ENCODE results near the gene NOL6. TPM values are rescaled to one million over a fixed set of nuclear protein-coding genes. Genes with fewer than 3 reads are reported as not detected.

The NOL6 gene
- total and polyA plus RNA-seq, 8 donors, result 23.3 to 48.3 (median 27.8) TPM

DNA sequence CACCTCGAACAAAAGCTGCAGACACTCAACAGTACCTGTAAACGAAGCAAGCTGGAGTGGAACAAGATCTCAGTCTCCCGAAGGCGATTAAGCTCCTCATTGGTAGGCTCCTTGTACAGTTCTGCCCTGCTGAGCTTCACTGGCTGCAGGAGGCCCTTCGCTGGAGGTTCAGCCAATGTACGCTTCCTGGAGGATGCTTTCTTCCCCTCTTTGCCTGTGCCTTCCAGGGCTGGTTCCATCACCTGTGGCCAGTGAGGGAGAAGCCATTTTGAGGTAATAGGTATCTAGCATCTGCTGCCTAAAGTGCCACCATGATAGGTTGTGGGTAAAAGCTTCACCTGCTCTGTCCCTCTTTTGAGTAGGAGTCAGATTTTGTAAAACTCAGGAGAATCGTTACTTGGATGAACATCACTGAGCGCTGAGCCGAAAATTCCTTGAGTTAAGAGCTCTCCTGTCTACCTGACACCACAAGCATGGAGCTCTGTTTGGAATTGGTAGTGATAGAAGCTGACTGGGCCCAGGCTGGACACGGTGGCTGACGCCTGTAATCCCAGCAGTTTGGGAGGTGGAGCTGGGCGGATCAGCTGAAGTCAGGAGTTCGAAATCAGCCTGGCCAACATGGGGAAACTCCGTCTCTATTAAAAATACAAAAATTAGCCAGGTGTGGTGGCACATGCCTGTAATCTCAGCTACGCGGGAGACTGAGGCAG, 1.4 kb downstream of the NOL6 start:
- H3K4me3 ChIP-seq, result peak overlapping the region; percentile 91 to 97
- intact Hi-C loops (cut with DNase I), result no loop called here
- H3K9me3 ChIP-seq, result no peaks in the 10 kb centered on the region
- H3K4me1 ChIP-seq, result peaks cover 11 to 23% of the 10 kb centered on the region in 2 donors
- ATAC-seq, result no peak
- H3K27me3 ChIP-seq, result no peaks in the 10 kb centered on the region
- peaks cover 0 to 47% of the 10 kb centered on the region in 2 donors for H3K36me3 ChIP-seq
- peak in 1 of 4 donors; percentile 27 for DNase-seq
- H3K27ac ChIP-seq, result no peak overlapping the region
- TF ChIP-seq, protein P1, sequence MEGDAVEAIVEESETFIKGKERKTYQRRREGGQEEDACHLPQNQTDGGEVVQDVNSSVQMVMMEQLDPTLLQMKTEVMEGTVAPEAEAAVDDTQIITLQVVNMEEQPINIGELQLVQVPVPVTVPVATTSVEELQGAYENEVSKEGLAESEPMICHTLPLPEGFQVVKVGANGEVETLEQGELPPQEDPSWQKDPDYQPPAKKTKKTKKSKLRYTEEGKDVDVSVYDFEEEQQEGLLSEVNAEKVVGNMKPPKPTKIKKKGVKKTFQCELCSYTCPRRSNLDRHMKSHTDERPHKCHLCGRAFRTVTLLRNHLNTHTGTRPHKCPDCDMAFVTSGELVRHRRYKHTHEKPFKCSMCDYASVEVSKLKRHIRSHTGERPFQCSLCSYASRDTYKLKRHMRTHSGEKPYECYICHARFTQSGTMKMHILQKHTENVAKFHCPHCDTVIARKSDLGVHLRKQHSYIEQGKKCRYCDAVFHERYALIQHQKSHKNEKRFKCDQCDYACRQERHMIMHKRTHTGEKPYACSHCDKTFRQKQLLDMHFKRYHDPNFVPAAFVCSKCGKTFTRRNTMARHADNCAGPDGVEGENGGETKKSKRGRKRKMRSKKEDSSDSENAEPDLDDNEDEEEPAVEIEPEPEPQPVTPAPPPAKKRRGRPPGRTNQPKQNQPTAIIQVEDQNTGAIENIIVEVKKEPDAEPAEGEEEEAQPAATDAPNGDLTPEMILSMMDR (IDR thresholded peaks at IDR 0.05), result no peak

DNA sequence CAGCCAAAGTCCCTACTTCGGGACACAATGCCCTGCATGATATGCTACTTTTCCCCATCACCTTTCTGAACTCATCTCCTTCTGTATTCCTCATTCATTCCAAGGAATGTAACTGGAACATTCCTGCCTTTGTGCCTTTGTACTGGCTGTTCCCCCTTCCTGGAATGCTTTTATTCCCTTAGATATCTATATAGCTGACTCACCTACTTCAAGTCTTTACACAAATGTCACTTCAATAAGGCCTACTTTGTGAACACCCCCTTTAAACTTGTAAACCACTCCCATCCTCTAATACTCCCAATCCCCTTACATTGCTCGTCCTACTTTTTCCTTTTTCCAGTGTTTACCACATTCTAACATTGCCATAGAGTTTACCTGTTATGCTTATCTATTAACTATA, 2.4 kb downstream of the NOL6 start:
- Histone ChIP-seq H3K4me3 (no peak overlapping the region), H3K27me3 (no peaks in the 10 kb centered on the region), H3K27ac (no peak overlapping the region), H3K9me3 (no peaks in the 10 kb centered on the region), H3K36me3 (peaks cover 0 to 57% of the 10 kb centered on the region in 2 donors), H3K4me1 (peaks cover 11 to 23% of the 10 kb centered on the region in 2 donors)
- no peak for DNase-seq
- TF ChIP-seq, protein P1 (IDR thresholded peaks at IDR 0.05), result no peak
- ATAC-seq, result no peak
- intact Hi-C loops (cut with DNase I), result no loop called here

DNA sequence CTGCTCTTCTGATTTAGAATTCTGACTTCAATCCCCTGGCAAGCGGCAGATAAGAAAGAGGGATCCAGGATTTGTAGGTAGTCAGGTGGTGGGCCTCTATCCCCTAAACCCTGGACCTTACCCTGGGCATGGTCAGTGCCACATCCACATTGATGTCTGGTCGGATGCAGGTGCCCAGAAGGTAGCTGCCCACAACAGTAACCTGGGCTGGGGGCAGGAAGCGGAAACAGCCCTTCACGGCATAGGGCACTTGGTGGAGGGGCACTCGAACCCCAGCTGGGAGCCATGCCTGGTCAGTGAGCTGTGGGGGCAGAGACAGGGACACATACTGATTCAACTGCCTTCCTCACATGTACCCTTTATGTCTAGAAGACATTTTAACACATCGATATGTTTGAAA, 3.8 kb downstream of the NOL6 start:
- Histone ChIP-seq H3K4me3 (no peak overlapping the region), H3K27ac (no peak overlapping the region), H3K4me1 (peaks cover 11 to 23% of the 10 kb centered on the region in 2 donors), H3K9me3 (no peaks in the 10 kb centered on the region), H3K36me3 (peaks cover 0 to 71% of the 10 kb centered on the region in 2 donors), H3K27me3 (no peaks in the 10 kb centered on the region)
- ATAC-seq (no peak), DNase-seq (peak in 1 of 4 donors; percentile 25)
- intact Hi-C loops (cut with DNase I), result no loop called here
- TF ChIP-seq, protein P1 (IDR thresholded peaks at IDR 0.05), result no peak

DNA sequence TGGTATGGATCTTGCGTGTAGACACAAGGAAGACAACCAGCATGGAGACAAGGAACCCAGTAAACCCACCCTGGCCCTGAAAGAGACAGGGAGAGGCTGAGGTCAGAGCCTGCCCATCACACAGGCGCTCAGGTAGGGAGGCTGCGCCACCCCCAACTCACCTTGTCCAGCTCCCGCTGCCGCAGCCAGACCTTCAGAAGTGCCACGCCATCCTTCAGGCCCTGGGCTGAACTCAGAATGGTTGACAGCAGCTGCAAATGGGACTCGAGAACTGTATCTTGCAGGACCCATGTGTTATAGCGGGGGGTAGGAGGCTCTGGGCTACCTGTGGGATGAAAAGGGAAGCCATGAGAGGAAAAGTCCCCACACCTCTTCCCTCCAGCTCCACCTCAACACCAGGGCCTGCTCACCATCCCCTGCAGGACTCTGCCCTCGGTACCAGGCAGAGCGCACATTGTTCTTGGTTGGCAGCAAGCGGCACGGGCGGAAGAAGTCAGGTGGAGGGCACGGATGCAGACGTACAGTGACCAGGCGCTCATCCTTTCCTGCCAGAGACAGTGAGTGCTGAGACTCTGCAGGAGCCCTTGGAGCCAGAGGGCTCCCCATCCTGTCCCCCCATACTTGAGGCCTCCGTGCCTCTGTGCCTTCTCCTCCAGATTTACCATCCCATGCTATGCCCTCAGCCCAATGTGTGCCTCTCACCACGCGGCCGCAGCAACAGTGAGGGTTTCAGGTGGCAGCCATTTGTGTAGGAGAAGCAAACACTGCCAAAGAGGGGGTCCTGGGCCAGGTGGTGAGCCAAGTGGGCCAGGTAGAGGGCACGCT, 4.7 kb downstream of the NOL6 start:
- H3K27ac ChIP-seq, result no peak overlapping the region
- ATAC-seq (no peak), DNase-seq (peak in 1 of 4 donors; percentile 27)
- no peaks in the 10 kb centered on the region for H3K27me3 ChIP-seq
- H3K36me3 ChIP-seq, result peaks cover 0 to 80% of the 10 kb centered on the region in 2 donors
- H3K4me1 ChIP-seq, result peaks cover 11 to 18% of the 10 kb centered on the region in 2 donors
- no peaks in the 10 kb centered on the region for H3K9me3 ChIP-seq
- TF ChIP-seq, protein P1 (IDR thresholded peaks at IDR 0.05), result no peak
- no peak overlapping the region for H3K4me3 ChIP-seq
- intact Hi-C loops (cut with DNase I), result no loop called here

DNA sequence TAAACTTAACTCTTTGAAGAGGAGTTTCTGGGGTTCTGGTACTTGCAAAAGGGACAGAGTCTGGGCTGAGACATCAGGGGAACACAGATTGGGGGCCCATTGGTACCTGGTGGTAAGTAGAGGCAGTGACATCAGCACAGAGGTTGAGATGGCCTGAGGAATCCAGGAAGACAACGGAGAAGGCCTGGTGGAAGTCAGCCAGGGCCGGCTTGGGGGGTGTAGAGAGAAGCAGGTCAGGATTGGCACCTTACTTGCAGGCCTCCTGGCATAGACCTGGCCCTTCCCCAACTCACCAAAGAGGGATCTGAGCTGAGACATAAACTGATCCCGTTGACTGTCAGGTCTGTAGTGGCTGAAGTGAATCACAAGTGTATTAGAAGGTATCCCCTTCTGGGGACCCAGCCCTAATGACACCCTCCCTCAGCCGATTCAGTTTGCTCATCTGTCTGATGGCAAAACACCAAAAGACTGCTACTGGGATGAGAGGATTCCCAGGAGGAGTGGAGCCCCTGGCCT, 5.5 kb downstream of the NOL6 start:
- H3K4me1 ChIP-seq, result peaks cover 11 to 17% of the 10 kb centered on the region in 2 donors
- H3K36me3 ChIP-seq, result peaks cover 0 to 88% of the 10 kb centered on the region in 2 donors
- TF ChIP-seq, protein P1 (IDR thresholded peaks at IDR 0.05), result no peak
- peak in 1 of 4 donors; percentile 15 for DNase-seq
- intact Hi-C loops (cut with DNase I), result no loop called here
- H3K9me3 ChIP-seq, result no peaks in the 10 kb centered on the region
- no peak overlapping the region for H3K27ac ChIP-seq
- no peaks in the 10 kb centered on the region for H3K27me3 ChIP-seq
- no peak overlapping the region for H3K4me3 ChIP-seq
- no peak for ATAC-seq

Measured in left lung (tissue), 10 donors.